GM19324 (cell line): ENCODE results near the gene SEPTIN5.
"Not testable (repeated sequence)": the region's sequence is repeated elsewhere in the genome, so short reads cannot be mapped to it uniquely, and the experiment has no call there.

ENCODE experiments used
- ATAC-seq: cut with Tn5 transposase; IDR thresholded peaks from one replicate; pipeline ENCODE4 v1.9.1; 2021; ENCODE audit warnings: mild to moderate bottlenecking, moderate library complexity; ENCODE audit not compliant: unreplicated experiment, low FRiP score

Gene SEPTIN5

DNA sequence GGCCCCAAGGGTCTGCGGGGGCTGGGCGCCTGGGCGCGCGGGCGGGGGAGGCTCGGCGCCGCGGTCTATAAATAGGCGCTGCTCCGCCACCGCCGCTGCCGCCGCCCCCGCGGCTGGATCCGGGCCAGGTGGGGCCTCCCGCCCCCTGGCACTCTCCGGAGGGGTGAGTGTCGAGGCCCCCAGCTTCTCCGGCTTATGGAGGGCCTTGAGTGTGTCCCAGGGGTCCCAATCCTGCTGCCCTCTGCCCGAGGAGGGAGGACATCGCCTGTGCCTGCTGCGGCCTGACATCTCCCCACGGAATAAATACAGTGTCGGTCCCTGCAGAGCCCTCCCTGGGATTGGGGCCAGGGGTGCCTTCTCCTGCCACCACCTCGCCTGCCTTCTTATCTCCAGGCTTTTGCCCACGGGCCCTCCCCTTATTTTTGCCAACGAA, 4.8 kb downstream of the SEPTIN5 start:
- no peak for ATAC-seq

DNA sequence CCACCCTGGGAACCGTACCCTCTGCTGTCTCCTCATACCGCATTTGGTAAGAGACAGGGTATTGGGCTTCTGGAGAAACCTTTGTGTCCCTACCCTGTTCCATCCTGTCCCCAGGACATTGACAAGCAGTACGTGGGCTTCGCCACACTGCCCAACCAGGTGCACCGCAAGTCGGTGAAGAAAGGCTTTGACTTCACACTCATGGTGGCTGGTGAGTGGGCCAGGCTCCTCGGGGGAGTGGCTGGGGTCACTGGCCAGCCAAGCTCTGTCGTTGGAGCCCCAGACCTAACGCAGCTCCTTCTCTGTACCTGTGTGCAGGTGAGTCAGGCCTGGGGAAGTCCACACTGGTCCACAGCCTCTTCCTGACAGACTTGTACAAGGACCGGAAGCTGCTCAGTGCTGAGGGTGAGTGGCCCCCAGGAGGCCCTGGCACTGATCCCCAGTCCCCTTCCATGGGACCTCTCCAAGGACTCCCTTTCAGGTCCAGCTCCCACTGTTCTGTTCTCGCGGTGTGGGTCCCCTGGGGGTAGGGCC, 5.3 kb downstream of the SEPTIN5 start:
- ATAC-seq = no peak

GRCh38 chr22:19720150-19720827, 6.0 kb downstream of the SEPTIN5 start:
- ATAC-seq = no peak

GRCh38 chr22:19720999-19721329, 6.7 kb downstream of the SEPTIN5 start:
- ATAC-seq = no peak

GRCh38 chr22:19721330-19722177, 7.3 kb downstream of the SEPTIN5 start:
- ATAC-seq = no peak

- ATAC-seq = no peak
These were observed 8.1 kb downstream of the SEPTIN5 start for GRCh38 chr22:19722178-19722981.

DNA sequence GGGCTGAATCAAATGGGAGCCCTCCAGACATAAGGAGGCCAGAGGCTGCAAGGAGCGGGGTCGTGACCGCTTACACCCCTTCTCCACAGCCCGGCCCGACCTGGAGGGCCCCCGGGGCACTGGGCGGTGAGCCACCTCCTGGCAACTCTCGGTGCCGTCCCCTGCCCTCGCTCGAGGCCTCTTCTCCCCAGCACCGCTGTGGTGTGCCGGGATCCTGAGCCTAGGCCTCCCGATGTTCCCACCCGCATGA, 8.6 kb downstream of the SEPTIN5 start:
- no peak for ATAC-seq

- ATAC-seq = no peak
These were observed 9.1 kb downstream of the SEPTIN5 start, which contains the start of gene GP1BB for GRCh38 chr22:19723232-19723982. Gene GP1BB (plus strand): TSS chr22:19723539. CDS start chr22:19723570, 31 bp downstream.

GRCh38 chr22:19723983-19724827, 9.9 kb downstream of the SEPTIN5 start:
- no peak for ATAC-seq

- ATAC-seq = no peak
These were observed 10.8 kb downstream of the SEPTIN5 start for GRCh38 chr22:19724927-19725661.

- ATAC-seq = not testable (repeated sequence)
These were observed 11.9 kb downstream of the SEPTIN5 start for GRCh38 chr22:19726064-19726788.

DNA sequence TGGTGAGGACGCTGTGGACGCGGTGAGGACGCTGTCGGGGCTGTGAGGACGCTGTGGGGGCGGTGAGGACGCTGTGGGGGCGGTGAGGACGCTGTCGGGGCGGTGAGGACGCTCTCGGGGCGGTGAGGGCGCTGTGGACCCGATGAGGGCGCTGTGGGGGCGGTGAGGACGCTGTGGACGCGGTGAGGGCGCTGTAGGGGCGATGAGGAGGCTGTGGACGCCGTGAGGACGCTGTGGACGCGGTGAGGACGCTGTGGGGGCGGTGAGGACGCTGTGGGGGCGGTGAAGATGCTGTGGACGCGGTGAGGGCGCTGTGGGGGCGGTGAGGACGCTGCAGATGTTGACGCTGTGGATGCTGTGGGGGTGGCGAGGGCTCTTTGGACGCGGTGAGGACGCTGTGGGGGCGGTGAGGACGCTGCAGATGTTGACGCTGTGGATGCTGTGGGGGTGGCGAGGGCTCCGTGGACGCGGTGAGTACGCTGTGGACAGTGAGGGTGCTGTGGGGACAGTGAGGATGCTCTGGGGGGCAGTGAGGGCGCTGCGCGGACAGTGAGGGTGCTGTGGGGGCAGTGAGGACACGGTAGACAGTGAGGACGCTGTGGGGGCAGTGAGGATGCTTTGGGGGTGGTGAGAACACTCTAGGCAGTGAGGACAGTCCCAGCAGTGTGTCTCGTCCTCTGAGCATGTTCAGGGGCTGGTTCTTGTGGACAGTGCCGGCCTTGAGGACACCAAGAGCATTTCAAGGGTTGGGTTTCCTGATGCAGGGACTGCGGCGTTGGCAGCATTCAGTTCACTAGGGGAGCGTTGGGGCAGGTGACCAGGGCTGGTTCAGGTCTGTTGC, 13.2 kb downstream of the SEPTIN5 start:
- no peak for ATAC-seq

GRCh38 chr22:19728271-19728670, 14.0 kb downstream of the SEPTIN5 start:
- ATAC-seq = no peak

DNA sequence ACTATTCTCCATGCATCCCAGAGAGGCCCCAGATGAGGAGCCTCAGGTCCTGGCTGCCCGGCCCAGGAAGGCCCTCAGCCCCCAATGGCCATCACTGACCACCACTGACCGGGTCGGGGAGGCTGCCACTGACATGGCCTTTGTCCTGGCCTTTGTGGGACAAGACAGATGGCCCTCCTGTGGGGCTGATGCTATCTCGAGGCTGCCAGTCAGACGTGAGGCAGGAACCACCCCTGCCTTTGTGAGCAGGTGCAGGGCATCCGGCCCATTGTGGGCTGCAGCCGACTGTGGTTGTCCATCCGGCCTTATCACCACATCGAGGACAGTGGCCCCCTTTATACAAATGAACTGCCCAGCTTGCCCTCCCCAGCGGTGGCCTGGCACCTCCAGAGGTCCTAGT, 14.5 kb downstream of the SEPTIN5 start:
- ATAC-seq = no peak

DNA sequence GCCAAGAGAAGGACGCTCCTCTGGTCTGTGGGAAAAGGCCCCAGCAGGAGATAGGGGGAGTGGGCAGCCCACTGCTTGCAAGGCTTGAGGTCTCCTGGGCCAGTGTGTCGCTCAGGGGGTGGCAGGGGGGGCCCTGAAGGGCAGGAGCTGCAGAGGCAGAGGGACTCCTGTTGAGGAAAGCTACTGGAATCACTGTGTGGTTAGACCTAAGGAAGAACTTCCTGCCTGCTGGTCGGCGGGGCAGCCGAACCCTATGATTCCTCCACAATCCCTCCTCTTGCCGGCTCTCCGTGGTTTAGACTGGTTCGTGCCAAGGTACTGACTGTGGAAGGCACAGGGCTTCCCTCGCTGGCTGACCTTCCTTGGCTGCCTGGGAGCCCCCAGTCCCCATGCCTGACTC, 15.2 kb downstream of the SEPTIN5 start:
- ATAC-seq = no peak

GRCh38 chr22:19730198-19730597, 15.9 kb downstream of the SEPTIN5 start:
- ATAC-seq = no peak

DNA sequence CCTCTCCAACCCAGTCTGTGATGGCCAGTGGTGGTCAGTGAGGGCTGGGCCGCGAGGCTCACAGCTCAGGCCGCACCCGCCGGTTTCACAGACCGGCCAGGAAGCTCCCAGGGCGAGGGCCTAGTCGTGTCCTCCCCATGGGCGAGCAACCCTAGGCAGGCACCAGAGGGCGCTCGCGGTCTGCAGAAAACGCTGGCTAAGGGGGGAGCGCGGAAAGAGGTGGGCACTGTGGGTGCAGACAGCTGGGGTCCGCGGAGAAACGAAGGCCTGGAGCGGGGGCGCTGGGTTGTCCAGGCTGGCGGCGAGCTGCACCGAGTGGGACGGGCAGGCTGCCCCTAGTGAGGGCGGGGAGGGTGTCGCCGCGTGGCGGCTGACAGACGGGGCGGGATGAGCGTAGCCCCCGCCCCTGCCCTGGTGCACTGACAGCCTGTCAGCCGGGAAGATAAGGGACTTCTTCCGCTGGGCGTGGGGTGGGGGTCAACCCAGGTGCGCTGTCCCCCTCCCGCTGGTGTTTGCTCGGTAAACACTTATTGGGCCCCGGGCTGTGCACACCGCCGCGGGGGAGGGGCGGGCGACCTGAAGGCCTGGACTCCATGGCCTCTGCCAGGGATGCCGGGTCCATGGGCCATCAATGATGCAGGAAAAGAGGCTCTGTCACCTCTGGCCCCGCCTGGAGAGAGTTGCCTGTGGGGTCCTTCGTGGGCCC, 16.5 kb downstream of the SEPTIN5 start:
- ATAC-seq = no peak
